ENCODE data around the gene MAP2.

Gene MAP2

DNA sequence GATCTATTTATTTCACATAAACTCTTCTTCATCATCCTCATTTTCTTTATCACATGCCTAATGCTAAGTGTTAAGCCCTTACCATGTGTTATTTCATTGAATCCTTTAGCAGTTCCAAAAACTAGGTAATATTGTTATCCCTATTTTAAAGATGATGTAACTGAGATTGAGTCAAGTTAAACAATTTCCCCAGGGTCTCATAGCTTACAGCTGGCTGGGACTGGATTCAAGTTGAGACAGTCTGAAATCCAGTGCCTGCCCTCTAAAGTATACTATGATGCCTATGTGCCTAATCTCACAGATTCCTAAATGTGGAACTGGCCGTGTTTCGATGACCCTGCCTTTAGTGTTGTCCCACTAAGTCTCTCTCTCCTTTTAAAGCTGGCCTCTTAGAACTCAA lies 108.5 kb downstream of the MAP2 start:
- DNase-seq (ENCODE audit: low read depth): no peak

DNA sequence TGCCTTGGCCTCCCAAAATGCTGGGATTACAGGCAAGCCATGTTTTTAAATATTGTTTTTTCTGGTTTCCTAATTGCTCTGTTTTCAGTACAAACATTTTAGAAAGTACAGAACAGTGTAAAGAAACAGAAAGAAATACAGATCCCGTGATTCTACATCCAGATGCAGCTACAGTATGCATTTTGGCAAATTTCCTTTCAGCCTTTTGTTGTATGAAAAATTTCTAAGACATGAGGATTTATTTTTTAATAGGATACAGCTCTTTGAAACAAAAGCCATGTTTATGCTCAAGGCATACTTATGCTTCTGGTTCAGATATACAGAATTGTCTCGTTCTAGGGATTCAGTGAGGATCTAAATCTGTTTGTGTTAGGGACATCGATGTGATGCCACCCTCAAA lies 109.5 kb downstream of the MAP2 start:
- no peak for DNase-seq (ENCODE audit: low read depth)

- DNase-seq (ENCODE audit: low read depth): no peak
Observed at GRCh38 chr2:209534228-209534627, 110.4 kb downstream of the MAP2 start.

DNA sequence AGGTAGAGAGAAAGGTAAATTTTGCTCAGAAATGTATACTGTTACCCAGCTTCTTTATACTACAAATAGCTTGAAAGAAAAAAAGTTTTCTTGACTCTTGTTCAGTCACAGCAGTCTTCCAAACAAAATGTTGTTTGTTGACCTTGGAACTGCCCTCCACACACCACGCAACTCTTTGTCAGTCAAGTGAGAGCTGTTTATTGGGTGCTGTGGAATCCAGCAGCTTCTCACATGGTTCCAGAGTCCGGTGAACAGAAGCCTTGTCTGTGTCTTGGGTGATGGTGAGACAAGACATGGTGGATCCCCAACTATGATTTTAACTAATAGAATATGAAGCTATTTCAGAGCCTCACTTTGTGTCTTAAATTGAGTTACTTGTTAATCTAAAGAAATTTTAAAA lies 112.5 kb downstream of the MAP2 start:
- DNase-seq (ENCODE audit: low read depth): no peak

- no peak for DNase-seq (ENCODE audit: low read depth)
Observed at GRCh38 chr2:209547726-209548125, 123.9 kb downstream of the MAP2 start.

DNA sequence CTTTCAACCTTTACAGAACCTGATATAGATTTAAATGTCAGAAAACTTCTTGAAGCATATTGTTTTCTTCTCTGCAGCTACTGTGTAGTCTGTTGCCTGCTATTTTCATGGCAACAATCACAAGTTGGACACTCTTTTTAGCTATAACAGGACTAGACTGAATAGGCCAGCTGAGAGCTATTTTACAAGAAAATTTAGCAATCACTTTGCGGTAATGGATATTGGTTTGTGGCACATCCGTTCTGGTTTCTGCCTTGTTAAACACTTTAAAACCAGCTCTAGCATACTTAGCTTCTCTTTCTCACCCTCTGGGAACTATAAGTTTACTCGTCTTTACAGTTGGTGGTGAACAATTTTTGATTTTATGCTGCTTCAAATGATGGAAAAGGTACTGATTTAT lies 125.7 kb downstream of the MAP2 start:
- DNase-seq (ENCODE audit: low read depth): no peak

- no peak for DNase-seq (ENCODE audit: low read depth)
Observed at GRCh38 chr2:209553913-209554312, 130.1 kb downstream of the MAP2 start.

- DNase-seq (ENCODE audit: low read depth): no peak
Observed at GRCh38 chr2:209556354-209556961, 132.6 kb downstream of the MAP2 start.

GRCh38 chr2:209560911-209561310 lies 137.1 kb downstream of the MAP2 start:
- DNase-seq (ENCODE audit: low read depth): no peak

GRCh38 chr2:209563453-209563852 lies 139.6 kb downstream of the MAP2 start:
- DNase-seq (ENCODE audit: low read depth): no peak

DNA sequence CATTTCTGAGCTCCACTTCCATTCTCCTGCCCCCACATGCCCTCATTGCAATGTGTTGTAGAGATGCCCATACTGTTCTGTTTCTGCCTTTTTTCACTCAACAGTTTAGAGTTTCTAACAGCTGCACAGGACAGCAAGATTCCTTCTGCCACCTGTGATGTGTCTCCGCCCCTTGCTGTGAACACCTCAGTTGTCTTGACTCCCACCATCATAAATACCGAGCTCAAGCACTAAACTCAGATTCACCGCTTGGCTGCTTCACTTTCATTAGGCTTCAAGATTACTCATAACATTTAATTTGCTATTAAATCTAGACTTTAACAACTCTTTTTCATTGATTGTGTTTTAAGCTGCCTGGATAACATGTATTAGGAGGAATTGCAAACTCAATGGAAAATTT lies 141.0 kb downstream of the MAP2 start:
- no peak for DNase-seq (ENCODE audit: low read depth)

DNA sequence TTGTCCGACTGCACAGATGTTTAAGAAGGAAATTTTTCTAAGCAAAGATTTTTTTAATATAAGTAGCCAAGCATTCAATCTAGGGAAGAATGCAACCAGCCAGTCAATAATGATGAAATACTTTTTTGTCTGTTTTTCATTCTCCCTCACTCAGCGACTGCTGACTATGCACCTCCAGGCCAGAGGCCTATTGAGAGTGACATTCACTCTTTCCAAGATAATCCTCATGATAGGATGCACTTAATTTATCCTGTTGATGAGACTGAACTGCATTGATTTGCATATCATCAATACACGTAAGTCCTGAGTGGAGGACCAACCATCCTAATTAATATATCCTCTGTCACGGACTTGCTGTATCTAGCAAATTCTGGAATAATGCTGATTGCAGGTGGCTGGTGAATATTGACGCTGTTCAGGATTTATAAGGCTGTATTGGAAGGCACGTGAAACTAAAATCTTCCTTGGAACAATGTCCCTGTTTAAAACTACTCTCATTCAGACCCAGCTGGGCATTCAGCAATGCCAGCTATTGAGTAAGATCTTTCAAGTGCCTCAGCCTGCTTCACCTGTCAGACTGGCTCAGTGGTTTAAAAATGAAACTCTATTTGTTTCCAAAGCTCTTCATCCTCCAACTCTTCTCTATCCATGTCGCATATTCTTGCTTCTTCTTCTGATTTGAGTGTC lies 142.2 kb downstream of the MAP2 start:
- DNase-seq (ENCODE audit: low read depth): no peak

DNA sequence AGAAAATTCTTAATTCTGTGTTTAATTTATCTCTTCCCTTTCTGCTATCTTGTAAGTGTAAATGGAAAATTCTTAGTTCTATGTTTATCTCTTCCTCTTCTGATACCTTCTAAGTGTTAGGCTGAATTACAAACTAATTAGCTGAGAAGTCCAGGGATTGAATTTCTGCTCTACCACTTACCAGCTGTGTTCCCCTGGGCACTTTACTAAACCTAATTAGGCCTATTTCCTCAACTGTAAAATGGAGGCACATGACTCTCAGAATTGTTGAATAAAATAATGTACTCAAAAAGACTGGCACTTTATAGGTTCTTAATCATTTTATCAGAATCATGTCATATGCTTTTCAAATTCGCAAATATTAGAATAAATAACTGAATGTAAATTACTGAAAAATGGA lies 146.3 kb downstream of the MAP2 start:
- DNase-seq (ENCODE audit: low read depth): no peak

DNA sequence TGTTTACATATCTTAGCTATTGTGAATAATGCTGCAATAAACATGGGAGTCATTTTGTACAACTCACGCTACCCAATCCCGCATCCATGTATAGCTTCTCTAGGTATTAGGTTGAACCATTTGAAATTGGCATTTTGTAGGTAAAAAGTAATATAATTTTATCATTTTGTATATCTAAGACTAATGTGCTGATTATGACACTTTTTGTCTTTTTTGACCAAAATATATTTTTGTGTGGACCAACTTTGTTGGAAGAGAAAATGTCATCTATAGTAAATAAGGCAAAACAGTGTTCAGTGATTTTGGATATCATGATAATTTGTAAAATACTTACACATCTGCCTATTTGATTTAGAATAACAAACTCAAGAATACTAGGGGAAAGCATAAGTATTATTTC lies 150.7 kb downstream of the MAP2 start:
- DNase-seq (ENCODE audit: low read depth): no peak

DNA sequence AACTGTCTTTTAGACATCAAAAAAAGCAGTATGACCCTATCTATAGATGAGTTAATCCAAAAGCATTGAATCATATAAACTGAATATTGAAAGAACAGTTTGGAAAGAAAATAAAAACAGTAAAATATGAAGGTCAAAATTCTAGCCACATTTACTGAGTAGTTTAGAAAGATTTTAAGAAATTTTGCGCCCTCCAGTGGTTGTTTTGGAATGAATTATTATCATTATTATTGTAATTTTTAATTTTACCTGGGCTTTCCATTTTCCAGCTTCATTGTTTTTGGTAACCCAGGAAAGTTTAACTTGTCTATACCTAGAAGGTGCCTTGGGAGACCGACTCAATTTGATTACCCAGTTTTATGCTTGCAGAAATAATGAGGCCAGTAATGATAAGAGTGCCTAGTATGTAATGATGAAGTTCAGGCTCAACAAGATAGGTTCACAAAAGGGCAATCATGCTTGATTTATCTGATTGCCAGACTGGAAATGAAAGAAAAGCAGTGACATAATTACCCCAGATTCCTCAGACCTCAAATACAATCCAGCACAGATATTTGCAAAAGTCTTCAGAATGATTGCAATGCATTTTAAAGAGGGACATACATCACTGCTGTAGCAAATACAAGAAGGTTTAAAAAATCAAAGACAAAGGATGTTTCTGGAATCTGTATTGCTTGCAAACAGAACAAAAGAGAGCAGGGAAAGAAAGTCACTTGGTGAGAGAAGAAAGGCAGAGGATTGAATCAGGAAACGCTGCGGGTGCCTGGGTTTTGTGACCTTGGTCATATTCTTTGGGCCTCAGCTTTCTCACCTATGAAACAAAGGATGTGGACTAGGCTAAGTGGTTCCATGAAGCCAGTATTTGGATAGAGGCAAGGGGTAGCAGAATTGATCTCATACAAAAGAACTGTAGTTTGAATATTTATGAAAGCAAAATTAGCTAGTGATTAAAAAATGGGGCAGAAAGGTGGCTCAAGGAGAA lies 153.8 kb downstream of the MAP2 start:
- DNase-seq (ENCODE audit: low read depth): no peak

GRCh38 chr2:209578394-209579001 lies 154.7 kb downstream of the MAP2 start:
- DNase-seq (ENCODE audit: low read depth): no peak

DNA sequence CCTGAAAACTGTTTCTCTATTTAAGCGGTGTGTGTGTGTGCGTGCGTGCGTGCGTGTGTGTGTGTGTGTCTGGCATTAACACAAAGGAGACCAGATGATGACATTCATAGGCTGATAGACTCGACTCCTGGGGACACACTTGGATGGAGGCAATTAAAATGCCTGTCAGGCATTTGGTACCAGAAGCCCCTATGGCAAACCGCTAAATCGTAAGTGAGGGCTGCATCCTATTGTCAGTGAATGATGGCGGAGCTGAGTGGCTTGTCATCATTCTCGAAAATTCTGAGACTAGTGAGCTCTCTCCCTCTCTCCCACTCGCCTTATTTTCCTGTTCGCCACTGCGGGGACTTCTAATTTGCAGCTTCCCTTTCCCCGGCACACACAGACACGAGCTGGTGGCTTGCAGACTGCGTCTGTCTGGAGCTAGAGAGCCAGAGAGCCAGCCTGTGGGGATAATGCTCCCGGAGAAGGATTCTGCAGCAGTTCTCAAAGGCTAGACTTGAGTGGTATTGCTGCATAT lies 155.4 kb downstream of the MAP2 start:
- DNase-seq (ENCODE audit: low read depth): no peak

- DNase-seq (ENCODE audit: low read depth): no peak
Observed at GRCh38 chr2:209581040-209581439, 157.2 kb downstream of the MAP2 start.

DNA sequence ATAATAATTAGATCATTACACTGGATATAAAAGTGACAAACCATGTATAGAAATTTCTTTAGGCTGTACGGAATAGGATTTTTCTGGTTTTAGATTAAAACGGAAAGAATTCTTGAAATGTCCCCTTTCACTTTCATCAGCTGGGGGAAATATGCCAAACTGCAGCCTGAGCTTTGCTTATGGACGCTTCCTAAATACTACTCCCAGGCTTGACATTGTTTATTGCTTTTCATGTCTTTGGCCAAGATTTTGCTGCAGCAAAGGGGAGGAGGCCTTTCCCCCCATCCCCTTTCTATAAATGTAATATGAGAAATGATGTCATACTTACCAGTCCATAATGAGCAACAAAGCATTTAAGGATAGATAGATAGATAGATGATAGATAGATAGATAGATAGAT lies 158.4 kb downstream of the MAP2 start:
- DNase-seq (ENCODE audit: low read depth): no peak

GRCh38 chr2:209584472-209584871 lies 160.6 kb downstream of the MAP2 start:
- no peak for DNase-seq (ENCODE audit: low read depth)

- DNase-seq (ENCODE audit: low read depth): no peak
Observed at GRCh38 chr2:209584915-209585314, 161.1 kb downstream of the MAP2 start.

DNA sequence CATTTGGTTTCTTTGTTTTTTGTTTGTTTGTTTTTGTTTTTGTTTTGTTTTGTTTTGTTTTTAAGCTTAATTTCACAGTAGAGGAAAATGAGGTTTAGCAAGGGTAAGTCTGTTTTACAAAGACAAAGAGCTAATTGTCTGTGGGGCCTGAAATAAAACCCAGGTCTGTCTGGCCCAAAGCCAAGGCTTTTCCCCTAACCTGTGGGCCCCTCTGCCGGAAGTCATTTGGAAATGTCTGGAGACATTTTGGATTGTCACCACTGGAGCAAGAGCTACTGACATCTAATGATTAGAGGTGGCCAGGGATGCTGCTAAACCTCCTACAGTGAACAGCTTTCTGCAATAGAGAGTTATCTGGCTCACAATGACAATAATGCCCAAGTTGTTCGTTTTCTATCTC lies 167.2 kb downstream of the MAP2 start:
- no peak for DNase-seq (ENCODE audit: low read depth)

All from stimulated activated CD8-positive, alpha-beta memory T cell treated with anti-CD3 and anti-CD28 coated beads, Interleukin-15, amount 100 ng/mL, for 1 hour (primary cell).